ENCODE data around the gene SKP2.

DNA sequence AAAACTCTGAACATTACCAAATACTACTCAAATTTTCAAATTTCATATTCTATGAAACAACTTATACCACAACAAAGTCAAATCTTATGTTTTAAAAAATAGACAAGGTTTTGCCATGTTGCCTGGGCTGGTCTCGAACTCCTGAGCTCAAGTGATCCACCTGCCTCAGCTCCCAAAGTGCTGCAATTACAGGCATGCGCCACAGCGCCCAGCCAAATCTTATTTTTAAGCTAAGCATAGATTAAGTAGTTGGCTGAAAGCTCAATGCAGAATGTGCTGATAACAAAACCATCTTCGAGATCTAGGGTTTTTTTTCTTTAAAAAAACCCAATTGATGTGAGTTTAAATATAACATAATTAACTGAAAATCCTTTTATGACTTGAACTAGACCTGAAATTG lies 6.6 kb upstream of the SKP2 start:
- TF ChIP-seq, protein P1, sequence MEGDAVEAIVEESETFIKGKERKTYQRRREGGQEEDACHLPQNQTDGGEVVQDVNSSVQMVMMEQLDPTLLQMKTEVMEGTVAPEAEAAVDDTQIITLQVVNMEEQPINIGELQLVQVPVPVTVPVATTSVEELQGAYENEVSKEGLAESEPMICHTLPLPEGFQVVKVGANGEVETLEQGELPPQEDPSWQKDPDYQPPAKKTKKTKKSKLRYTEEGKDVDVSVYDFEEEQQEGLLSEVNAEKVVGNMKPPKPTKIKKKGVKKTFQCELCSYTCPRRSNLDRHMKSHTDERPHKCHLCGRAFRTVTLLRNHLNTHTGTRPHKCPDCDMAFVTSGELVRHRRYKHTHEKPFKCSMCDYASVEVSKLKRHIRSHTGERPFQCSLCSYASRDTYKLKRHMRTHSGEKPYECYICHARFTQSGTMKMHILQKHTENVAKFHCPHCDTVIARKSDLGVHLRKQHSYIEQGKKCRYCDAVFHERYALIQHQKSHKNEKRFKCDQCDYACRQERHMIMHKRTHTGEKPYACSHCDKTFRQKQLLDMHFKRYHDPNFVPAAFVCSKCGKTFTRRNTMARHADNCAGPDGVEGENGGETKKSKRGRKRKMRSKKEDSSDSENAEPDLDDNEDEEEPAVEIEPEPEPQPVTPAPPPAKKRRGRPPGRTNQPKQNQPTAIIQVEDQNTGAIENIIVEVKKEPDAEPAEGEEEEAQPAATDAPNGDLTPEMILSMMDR (IDR thresholded peaks at IDR 0.05; ENCODE audit: extremely low read depth in 1 of 2, insufficient read depth in 1 of 2, low read depth in 1 of 2, low read length in 2 of 2) = no peak
- TF ChIP-seq EZH2 (IDR thresholded peaks at IDR 0.05; ENCODE audit: borderline replicate concordance, low read depth, low read length, severe bottlenecking) (no peak), POLR2A (IDR thresholded peaks at IDR 0.05; ENCODE audit: low read depth, low read length) (no peak), POLR2AphosphoS5 (IDR thresholded peaks at IDR 0.05; ENCODE audit: insufficient read depth, low read depth, low read length) (no peak), JUN (IDR thresholded peaks at IDR 0.05; ENCODE audit: borderline replicate concordance, insufficient read depth, insufficient read length, low read depth) (no peak), GATA2 (IDR thresholded peaks at IDR 0.05; ENCODE audit: insufficient read depth, insufficient read length, low read depth, low read length) (no peak), FOS (IDR thresholded peaks at IDR 0.05; ENCODE audit: borderline replicate concordance, insufficient read depth, low read length) (no peak), MYC (IDR thresholded peaks at IDR 0.05; ENCODE audit: low read depth, low read length) (no peak)
- TF ChIP-seq, protein P2, sequence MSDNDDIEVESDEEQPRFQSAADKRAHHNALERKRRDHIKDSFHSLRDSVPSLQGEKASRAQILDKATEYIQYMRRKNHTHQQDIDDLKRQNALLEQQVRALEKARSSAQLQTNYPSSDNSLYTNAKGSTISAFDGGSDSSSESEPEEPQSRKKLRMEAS (IDR thresholded peaks at IDR 0.05; ENCODE audit: insufficient read depth, insufficient read length) = no peak

All from endothelial cell of umbilical vein (primary cell).